Adrenal gland (tissue), 12 donors: ENCODE measurements around the gene IFIT2. TPM values are rescaled to one million over a fixed set of nuclear protein-coding genes. Genes with fewer than 3 reads are reported as not detected.
A peak's percentile ranks its signal among the peaks of the same experiment; 100 is the strongest.

Source experiments
- DNase-seq, 7 donors: peaks; one replicate each; pipeline ENCODE4 v3.0.0-alpha.2; 2019 to 2020
- H3K27ac ChIP-seq, 5 donors: fragments of 200-600 bp; sonication (generic) in 4 of 5; 1 replicate in 3 of 5; 2 replicates in 2 of 5; pipeline versions ENCODE4 v1.5.1 to v1.8.0; 2016 to 2020; ENCODE audit warnings: mild to moderate bottlenecking in 1 of 5
- H3K27me3 ChIP-seq: fragments of 200-600 bp; 2 replicates; pipeline ENCODE4 v1.8.0; 2021
- H3K36me3 ChIP-seq, 2 donors: fragments of 200-600 bp; replicated peaks in 1 of 2; 1 replicate in 1 of 2; 2 replicates in 1 of 2; pipeline versions ENCODE4 v1.5.1 to v1.8.0; 2018 to 2022
- H3K4me1 ChIP-seq, 2 donors: fragments of 200-600 bp; replicated peaks in 1 of 2; 1 replicate in 1 of 2; 2 replicates in 1 of 2; pipeline versions ENCODE4 v1.5.1 to v1.8.0; 2018 to 2021
- H3K4me3 ChIP-seq, 4 donors: fragments of 200-600 bp; sonication (generic) in 3 of 4; one replicate each; pipeline ENCODE4 v1.5.1; 2016 to 2018
- H3K9me3 ChIP-seq, 3 donors: fragments of 200-600 bp; sonication (generic) in 1 of 3; replicated peaks in 1 of 3; 1 replicate in 2 of 3; 2 replicates in 1 of 3; pipeline versions ENCODE4 v1.5.1 to v1.8.0; 2016 to 2021
- CTCF ChIP-seq, 6 experiments: fragments of 450-650 bp in 4 of 6; fragments of 200-600 bp in 2 of 6; sonication (generic) in 1 of 6; IDR thresholded peaks; 1 replicate in 5 of 6; 2 replicates in 1 of 6; pipeline versions ENCODE4 v1.5.1 to v1.8.0; 2016 to 2021; ENCODE audit warnings: antibody characterized with exemption in 6 of 6, mild to moderate bottlenecking in 2 of 6, moderate library complexity in 1 of 6
- POLR2A ChIP-seq, 2 donors: fragments of 450-650 bp; IDR thresholded peaks; one replicate each; pipeline ENCODE4 v1.6.1; 2017; ENCODE audit warnings: antibody characterized with exemption in 2 of 2, mild to moderate bottlenecking in 2 of 2, moderate library complexity in 1 of 2
- WGBS, 4 donors: extraction: QIAGEN DNeasy Blood & Tissue Kit in 2 of 4; methylation state at CpG; one replicate each; pipeline versions ENCODE4 v1.1.5 to v1.1.7; 2013 to 2017; 5-methylcytosine and 5-hydroxymethylcytosine counted together
- intact Hi-C, 2 donors: fragments of 100-400 bp; cut with DNase I; formaldehyde crosslinking; loops; one replicate each; pipeline versions ENCODE4 v1.14.1 to v1.15.0; 2022 to 2023
- polyA plus RNA-seq, 3 donors: library from polyadenylated mRNA; stranded (reverse); fragments of 200-250 nt in 2 of 3; fragments of 350-450 nt in 1 of 3; fragmentation: Illumina TruSeq in 1 of 3; extraction: RNeasy Lipid Tissue Mini Kit (QIAGEN cat#74804) in 1 of 3; gene quantifications; one replicate each; pipeline ENCODE4 v1.2.3, GENCODE V29; 2013 to 2014
- total RNA-seq, 9 donors: library from RNA; depleted of rRNA in 4 of 9; stranded (reverse); fragments of >200 nt in 4 of 9; fragments of 120-200 nt in 1 of 9; fragmentation: NEBNext Ultra II Directional in 1 of 9; extraction: Animal tissue kit (Norgen Biotek cat#: 25700) in 1 of 9; gene quantifications; one replicate each; pipeline versions ENCODE4 v1.1.0 to v1.2.4, GENCODE V29; 2013 to 2023
- donor health status: healthy with polysubstance abuse.
- donor health status: Bipolar disorder and iron deficiency.
- donor health status: DM: yes; HTN: yes; CAD: no.
- donor health status: DM: no; HTN: no; CAD: no.
- donor health status: DM: no; HTN: no; CAD: no.
- donor health status: DM: yes; HTN: yes; CAD: no.

IFIT2 gene
- total and polyA plus RNA-seq, 12 donors, result 4.0 to 30.0 (median 11.4) TPM

GRCh38 chr10:89332123-89332633 lies 30.3 kb downstream of the IFIT2 start:
- no peaks in the 10 kb centered on the region for H3K27me3 ChIP-seq
- 9 to 18% (median 12%) methylated on average over 4 to 5 of the region's 5 CpGs for WGBS, 4 donors
- H3K4me1 ChIP-seq, result peaks cover 36 to 62% of the 10 kb centered on the region in 2 donors
- peak overlapping the region; percentile 6 to 77 (median 75) for H3K27ac ChIP-seq
- H3K36me3 ChIP-seq, result no peaks in the 10 kb centered on the region
- no peak for TF ChIP-seq POLR2A (IDR thresholded peaks at IDR 0.05)
- TF ChIP-seq CTCF (IDR thresholded peaks at IDR 0.05), result no peak
- peak in 1 of 7 donors; percentile 35 for DNase-seq
- peak overlapping the region in 1 of 4 donors; percentile 44 for H3K4me3 ChIP-seq
- H3K9me3 ChIP-seq, result no peaks in the 10 kb centered on the region
- intact Hi-C loops, result no loop called here

GRCh38 chr10:89335226-89335625 lies 33.4 kb downstream of the IFIT2 start:
- no peak overlapping the region for H3K27ac ChIP-seq
- DNase-seq, result no peak
- peaks cover 22 to 41% of the 10 kb centered on the region in 2 donors for H3K4me1 ChIP-seq
- no peaks in the 10 kb centered on the region for H3K9me3 ChIP-seq
- H3K27me3 ChIP-seq, result no peaks in the 10 kb centered on the region
- H3K4me3 ChIP-seq, result no peak overlapping the region
- TF ChIP-seq POLR2A (IDR thresholded peaks at IDR 0.05), result no peak
- no peak for TF ChIP-seq CTCF (IDR thresholded peaks at IDR 0.05)
- intact Hi-C loops, result no loop called here
- peaks cover 0 to 9% of the 10 kb centered on the region in 2 donors for H3K36me3 ChIP-seq
- WGBS, 4 donors, result 93 to 95% (median 95%) methylated on average over 3 of the region's 3 CpGs

GRCh38 chr10:89336241-89336640 lies 34.4 kb downstream of the IFIT2 start:
- Histone ChIP-seq H3K4me3 (no peak overlapping the region), H3K9me3 (no peaks in the 10 kb centered on the region), H3K4me1 (peaks cover 13 to 33% of the 10 kb centered on the region in 2 donors), H3K27ac (peak overlapping the region in 1 of 5 donors; percentile 22), H3K36me3 (peaks cover 0 to 9% of the 10 kb centered on the region in 2 donors), H3K27me3 (no peaks in the 10 kb centered on the region)
- 70 to 87% (median 80%) methylated on average over 3 of the region's 3 CpGs for WGBS, 4 donors
- no peak for DNase-seq
- intact Hi-C loops, result no loop called here
- TF ChIP-seq CTCF (IDR thresholded peaks at IDR 0.05), result no peak
- no peak for TF ChIP-seq POLR2A (IDR thresholded peaks at IDR 0.05)

GRCh38 chr10:89337484-89337883 lies 35.6 kb downstream of the IFIT2 start:
- no peak for DNase-seq
- Histone ChIP-seq H3K4me3 (no peak overlapping the region), H3K27me3 (no peaks in the 10 kb centered on the region), H3K36me3 (peaks cover 0 to 9% of the 10 kb centered on the region in 2 donors), H3K4me1 (peaks cover 7 to 31% of the 10 kb centered on the region in 2 donors), H3K9me3 (no peaks in the 10 kb centered on the region), H3K27ac (no peak overlapping the region)
- TF ChIP-seq POLR2A (IDR thresholded peaks at IDR 0.05) (no peak), CTCF (IDR thresholded peaks at IDR 0.05) (no peak)
- intact Hi-C loops, result no loop called here
- WGBS, 4 donors, result 80 to 95% (median 89%) methylated on average over 5 to 6 of the region's 6 CpGs
